ENCODE data around the gene EHBP1.

Gene EHBP1

GRCh38 chr2:62939735-62940491 is 234.4 kb downstream of the EHBP1 start:
- Mint-ChIP-seq H3K27ac (no peak overlapping the region), H3K9me3 (no peaks in the 10 kb centered on the region), H3K27me3 (no peaks in the 10 kb centered on the region), H3K4me1 (no peaks in the 10 kb centered on the region), H3K4me3 (no peak overlapping the region), H3K36me3 (peaks cover 9% of the 10 kb centered on the region)

DNA sequence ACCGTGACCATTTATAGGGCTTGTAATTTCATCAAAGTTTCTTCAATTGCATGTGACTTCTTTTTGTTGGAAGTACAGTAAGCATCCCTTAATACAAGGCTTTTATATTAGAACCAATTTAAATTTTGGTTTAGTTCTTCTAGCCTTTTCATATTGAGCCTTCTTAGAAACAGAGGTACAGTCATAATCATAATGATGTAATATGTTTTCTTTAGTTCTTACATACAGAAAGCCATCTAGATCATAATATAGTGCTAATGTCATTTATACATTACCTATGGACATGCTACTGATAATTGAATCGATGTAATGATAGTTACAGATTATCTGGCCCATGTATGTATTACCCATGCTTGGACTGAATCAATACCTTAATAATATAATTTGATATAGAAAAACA is 235.2 kb downstream of the EHBP1 start:
- H3K27me3 Mint-ChIP-seq, result no peaks in the 10 kb centered on the region
- peaks cover 9% of the 10 kb centered on the region for H3K36me3 Mint-ChIP-seq
- no peak overlapping the region for H3K27ac Mint-ChIP-seq
- H3K4me3 Mint-ChIP-seq, result no peak overlapping the region
- no peaks in the 10 kb centered on the region for H3K9me3 Mint-ChIP-seq
- H3K4me1 Mint-ChIP-seq, result no peaks in the 10 kb centered on the region

GRCh38 chr2:62941413-62941812 is 235.9 kb downstream of the EHBP1 start:
- H3K27ac Mint-ChIP-seq, result no peak overlapping the region
- H3K27me3 Mint-ChIP-seq, result no peaks in the 10 kb centered on the region
- no peaks in the 10 kb centered on the region for H3K9me3 Mint-ChIP-seq
- no peak overlapping the region for H3K4me3 Mint-ChIP-seq
- H3K36me3 Mint-ChIP-seq, result peaks cover 9% of the 10 kb centered on the region
- H3K4me1 Mint-ChIP-seq, result no peaks in the 10 kb centered on the region

DNA sequence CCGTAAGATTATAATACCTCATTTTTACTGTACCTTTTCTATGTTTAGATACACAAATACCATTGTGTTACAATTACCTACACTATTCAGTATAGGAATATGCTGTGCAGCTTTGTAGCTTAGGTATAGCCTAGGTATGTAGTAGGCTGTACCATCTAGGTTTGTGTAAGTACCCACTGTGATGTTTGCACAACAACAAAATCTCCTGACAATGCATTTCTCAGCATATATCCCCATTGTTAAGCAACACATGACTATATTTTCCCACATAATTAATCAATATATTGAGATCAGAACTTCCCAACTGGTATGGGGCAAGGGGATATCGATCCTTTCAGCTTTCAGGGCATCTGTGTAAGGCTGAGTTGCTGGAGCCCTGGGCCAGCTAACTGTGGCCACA is 238.8 kb downstream of the EHBP1 start:
- Mint-ChIP-seq H3K27ac (no peak overlapping the region), H3K4me3 (no peak overlapping the region), H3K4me1 (no peaks in the 10 kb centered on the region), H3K36me3 (peaks cover 14% of the 10 kb centered on the region), H3K27me3 (no peaks in the 10 kb centered on the region), H3K9me3 (no peaks in the 10 kb centered on the region)

DNA sequence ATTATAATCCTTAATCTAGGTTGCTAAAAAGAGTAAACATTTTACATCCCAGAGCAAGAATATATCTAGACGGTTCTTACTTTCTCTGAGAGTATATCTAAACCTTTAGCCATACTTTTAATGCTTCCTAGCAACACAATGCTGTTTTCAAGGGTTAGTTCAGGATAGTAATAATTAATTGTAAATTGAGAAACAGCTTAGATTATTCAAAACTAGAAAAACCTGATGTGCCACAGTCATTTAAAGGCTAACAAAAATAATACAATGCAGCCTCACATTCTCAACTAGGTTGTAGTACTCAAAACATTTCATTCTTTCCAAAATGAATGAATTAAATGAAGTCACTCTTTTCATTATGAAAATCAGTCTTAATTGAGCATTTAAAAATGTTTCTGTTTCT is 241.9 kb downstream of the EHBP1 start:
- no peaks in the 10 kb centered on the region for H3K4me1 Mint-ChIP-seq
- H3K4me3 Mint-ChIP-seq, result no peak overlapping the region
- no peaks in the 10 kb centered on the region for H3K27me3 Mint-ChIP-seq
- H3K9me3 Mint-ChIP-seq, result no peaks in the 10 kb centered on the region
- H3K27ac Mint-ChIP-seq, result no peak overlapping the region
- peaks cover 18% of the 10 kb centered on the region for H3K36me3 Mint-ChIP-seq

GRCh38 chr2:62956651-62957050 is 251.1 kb downstream of the EHBP1 start:
- H3K27ac Mint-ChIP-seq, result no peak overlapping the region
- no peaks in the 10 kb centered on the region for H3K9me3 Mint-ChIP-seq
- H3K27me3 Mint-ChIP-seq, result no peaks in the 10 kb centered on the region
- no peak overlapping the region for H3K4me3 Mint-ChIP-seq
- no peaks in the 10 kb centered on the region for H3K4me1 Mint-ChIP-seq
- peaks cover 20% of the 10 kb centered on the region for H3K36me3 Mint-ChIP-seq

GRCh38 chr2:62958206-62958605 is 252.7 kb downstream of the EHBP1 start:
- no peaks in the 10 kb centered on the region for H3K4me1 Mint-ChIP-seq

DNA sequence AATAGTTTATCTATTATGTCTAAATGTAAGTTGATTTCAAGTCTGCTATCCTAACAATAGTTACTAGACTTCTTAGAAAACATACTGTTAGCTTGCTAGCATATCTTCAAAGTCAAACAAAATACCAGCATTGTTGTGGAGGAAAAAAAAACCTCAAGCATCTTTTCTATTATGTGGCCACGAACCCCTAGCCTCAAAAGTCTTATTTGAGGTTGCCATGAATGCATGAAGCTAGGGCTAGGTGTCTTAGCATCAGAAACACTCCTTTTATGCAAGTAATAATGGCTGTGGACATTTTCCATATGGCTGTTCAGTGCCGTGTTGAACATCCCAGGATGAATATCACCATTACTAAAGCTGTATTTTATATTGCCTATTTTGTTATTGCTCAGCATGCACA is 258.5 kb downstream of the EHBP1 start:
- Mint-ChIP-seq H3K27me3 (no peaks in the 10 kb centered on the region), H3K4me3 (no peak overlapping the region), H3K36me3 (peaks cover 10% of the 10 kb centered on the region), H3K4me1 (no peaks in the 10 kb centered on the region), H3K27ac (no peak overlapping the region), H3K9me3 (no peaks in the 10 kb centered on the region)

More at GRCh38 chr2:62958206-62958605, 252.7 kb downstream of the EHBP1 start:
- Mint-ChIP-seq H3K4me3 (no peak overlapping the region), H3K9me3 (no peaks in the 10 kb centered on the region), H3K27ac (no peak overlapping the region), H3K27me3 (no peaks in the 10 kb centered on the region), H3K36me3 (peaks cover 17% of the 10 kb centered on the region)

DNA sequence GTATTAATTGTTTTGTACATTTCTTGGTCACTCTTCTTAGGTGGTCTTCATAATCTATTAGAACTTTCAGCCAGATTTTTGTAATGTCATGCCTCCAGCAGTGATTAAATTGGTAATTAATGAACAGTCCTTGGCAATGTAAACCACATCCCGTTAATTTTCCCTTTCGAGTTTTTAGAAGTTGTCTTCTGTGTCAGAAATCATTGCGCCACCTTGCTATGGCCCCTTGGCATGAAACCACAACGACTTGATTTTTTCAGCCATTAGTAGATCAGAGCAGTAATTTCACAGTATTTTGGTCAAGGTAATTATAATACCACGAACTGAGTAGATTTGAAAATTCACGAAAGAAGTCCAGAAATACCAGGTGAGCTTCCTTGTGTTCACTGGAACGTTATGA is 259.2 kb downstream of the EHBP1 start:
- H3K4me3 Mint-ChIP-seq, result no peak overlapping the region
- no peaks in the 10 kb centered on the region for H3K9me3 Mint-ChIP-seq
- H3K36me3 Mint-ChIP-seq, result peaks cover 8% of the 10 kb centered on the region
- H3K27me3 Mint-ChIP-seq, result no peaks in the 10 kb centered on the region
- no peak overlapping the region for H3K27ac Mint-ChIP-seq
- no peaks in the 10 kb centered on the region for H3K4me1 Mint-ChIP-seq

- Mint-ChIP-seq H3K36me3 (peaks cover 5% of the 10 kb centered on the region), H3K27ac (no peak overlapping the region), H3K9me3 (no peaks in the 10 kb centered on the region), H3K4me1 (no peaks in the 10 kb centered on the region), H3K4me3 (no peak overlapping the region), H3K27me3 (no peaks in the 10 kb centered on the region)
Measured at GRCh38 chr2:62966991-62967390, 261.5 kb downstream of the EHBP1 start.

DNA sequence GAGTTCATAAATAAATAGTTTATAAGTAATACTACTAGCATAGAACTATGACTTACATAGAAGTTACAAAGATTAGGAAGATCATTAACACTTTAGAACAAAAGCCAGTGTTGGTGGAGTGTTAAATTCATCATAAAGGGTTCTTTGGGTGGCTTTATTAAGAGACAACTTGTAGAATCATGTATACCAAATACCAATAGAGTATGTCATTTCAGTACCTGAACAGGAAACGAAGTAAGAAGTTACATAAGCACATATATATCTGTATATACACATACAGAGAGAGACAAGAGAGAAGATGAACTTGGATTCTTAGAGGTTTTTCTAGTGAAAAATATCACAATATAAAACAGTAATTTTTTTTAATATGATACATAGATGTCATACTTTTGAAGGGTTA is 262.7 kb downstream of the EHBP1 start:
- Mint-ChIP-seq H3K36me3 (peaks cover 12% of the 10 kb centered on the region), H3K27ac (no peak overlapping the region), H3K4me3 (no peak overlapping the region), H3K9me3 (no peaks in the 10 kb centered on the region), H3K4me1 (no peaks in the 10 kb centered on the region), H3K27me3 (no peaks in the 10 kb centered on the region)

- no peak overlapping the region for H3K27ac Mint-ChIP-seq
- no peaks in the 10 kb centered on the region for H3K27me3 Mint-ChIP-seq
- H3K4me1 Mint-ChIP-seq, result no peaks in the 10 kb centered on the region
- H3K36me3 Mint-ChIP-seq, result peaks cover 12% of the 10 kb centered on the region
- H3K4me3 Mint-ChIP-seq, result no peak overlapping the region
- H3K9me3 Mint-ChIP-seq, result no peaks in the 10 kb centered on the region
Measured at GRCh38 chr2:62968668-62969067, 263.2 kb downstream of the EHBP1 start.

- Mint-ChIP-seq H3K4me3 (no peak overlapping the region), H3K4me1 (no peaks in the 10 kb centered on the region), H3K9me3 (no peaks in the 10 kb centered on the region), H3K36me3 (peaks cover 11% of the 10 kb centered on the region), H3K27ac (no peak overlapping the region), H3K27me3 (no peaks in the 10 kb centered on the region)
Measured at GRCh38 chr2:62971936-62972335, 266.4 kb downstream of the EHBP1 start.

DNA sequence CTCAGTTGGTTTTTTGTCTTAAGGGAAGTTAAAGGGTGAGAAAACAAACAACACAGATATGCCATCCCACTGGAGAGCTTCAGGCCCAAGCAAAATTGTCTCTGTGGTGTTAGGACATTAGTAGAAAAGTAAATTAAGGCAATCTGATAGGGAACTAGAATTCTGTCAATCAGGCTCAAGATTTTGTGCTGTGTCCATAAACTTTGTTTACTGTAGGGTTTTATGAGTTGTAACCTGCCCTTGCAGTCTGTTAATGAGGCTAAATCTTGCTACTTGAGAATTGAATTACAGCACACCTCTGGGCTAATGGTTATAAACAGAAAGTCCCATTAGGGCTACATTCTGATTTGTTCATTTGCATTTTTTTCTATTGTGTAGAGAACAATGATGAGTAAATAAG is 267.1 kb downstream of the EHBP1 start:
- Mint-ChIP-seq H3K9me3 (no peaks in the 10 kb centered on the region), H3K27me3 (no peaks in the 10 kb centered on the region), H3K4me3 (no peak overlapping the region), H3K36me3 (peaks cover 11% of the 10 kb centered on the region), H3K27ac (no peak overlapping the region), H3K4me1 (no peaks in the 10 kb centered on the region)

DNA sequence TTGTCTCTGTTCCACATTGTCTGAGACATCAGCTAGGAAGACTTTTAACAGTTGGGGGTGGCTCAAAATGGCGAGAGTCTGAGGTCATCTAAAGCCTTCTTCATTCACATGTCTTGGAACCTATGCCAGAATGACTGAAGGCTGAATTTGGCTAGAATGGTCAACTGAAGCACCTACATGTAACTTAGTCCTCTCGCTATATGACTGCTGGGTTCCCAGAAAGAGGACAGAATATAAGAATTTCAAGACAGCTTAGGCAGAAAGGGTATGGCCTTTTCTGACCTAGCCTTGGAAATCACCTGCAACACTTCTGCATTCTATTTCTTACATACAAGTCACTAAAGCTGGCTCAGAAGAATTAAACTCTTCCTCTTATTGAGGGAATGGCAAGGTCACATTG is 269.5 kb downstream of the EHBP1 start:
- H3K4me3 Mint-ChIP-seq, result no peak overlapping the region
- H3K4me1 Mint-ChIP-seq, result no peaks in the 10 kb centered on the region
- no peaks in the 10 kb centered on the region for H3K27me3 Mint-ChIP-seq
- no peak overlapping the region for H3K27ac Mint-ChIP-seq
- no peaks in the 10 kb centered on the region for H3K9me3 Mint-ChIP-seq
- H3K36me3 Mint-ChIP-seq, result peaks cover 13% of the 10 kb centered on the region

DNA sequence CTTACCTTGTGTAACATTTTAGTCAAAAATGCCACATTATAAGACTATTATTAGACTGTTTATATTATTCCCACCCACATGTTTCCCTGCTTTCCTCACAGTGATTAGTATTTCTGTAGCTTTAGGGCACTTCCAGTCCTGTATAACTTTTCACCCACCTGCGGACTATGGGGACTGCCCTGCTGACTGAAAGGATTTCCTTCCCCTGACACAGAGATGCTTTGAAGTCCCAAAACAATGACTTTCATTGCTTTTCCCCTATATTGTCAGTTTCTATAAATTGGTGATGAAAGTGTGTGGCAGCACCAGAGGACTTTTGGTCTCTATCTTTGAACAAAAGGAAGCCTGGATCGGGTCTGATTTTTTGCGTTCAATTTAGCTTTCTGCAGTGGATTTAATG is 286.1 kb downstream of the EHBP1 start:
- Mint-ChIP-seq H3K36me3 (peaks cover 14% of the 10 kb centered on the region), H3K4me1 (no peaks in the 10 kb centered on the region), H3K9me3 (no peaks in the 10 kb centered on the region), H3K4me3 (no peak overlapping the region), H3K27ac (no peak overlapping the region), H3K27me3 (no peaks in the 10 kb centered on the region)

- Mint-ChIP-seq H3K4me3 (no peak overlapping the region), H3K9me3 (no peaks in the 10 kb centered on the region), H3K27ac (no peak overlapping the region), H3K4me1 (no peaks in the 10 kb centered on the region), H3K36me3 (peaks cover 19% of the 10 kb centered on the region), H3K27me3 (no peaks in the 10 kb centered on the region)
Measured at GRCh38 chr2:62992561-62992960, 287.0 kb downstream of the EHBP1 start.

All from activated naive CD4-positive, alpha-beta T cell treated with anti-CD3 and anti-CD28 coated beads, Interleukin-2, amount 50 U/mL, for 24 hours (primary cell).